Measurements from ENCODE around the gene GPR173.

The GPR173 gene

GRCh38 chrX:53028678-53029077, 19.9 kb upstream of the GPR173 start (continued):
- TF ChIP-seq ZNF311 (tag by site-specific recombination; IDR thresholded peaks at IDR 0.05; ENCODE audit: borderline replicate concordance), result no peak

- Histone ChIP-seq H3K27ac (ENCODE audit: extremely low read depth, low read depth, low read length) (no peak overlapping the region), H3K4me3 (ENCODE audit: low read depth, low read length) (no peak overlapping the region), H3K4me1 (ENCODE audit: control insufficient read depth, insufficient read depth, low read length) (no peaks in the 10 kb centered on the region), H3K9me3 (ENCODE audit: control insufficient read depth, insufficient read depth, low read depth, low read length) (no peaks in the 10 kb centered on the region), H3K36me3 (ENCODE audit: control insufficient read depth in 2 of 2, insufficient read depth in 1 of 2, low read length in 2 of 2) (no peaks in the 10 kb centered on the region)
- CTCF ChIA-PET, result no interaction called here
- no peak for TF ChIP-seq PBX3 (CRISPR knock-in tag; IDR thresholded peaks at IDR 0.05)
- POLR2A ChIA-PET, result no interaction called here
These were observed 17.2 kb upstream of the GPR173 start for GRCh38 chrX:53031380-53031779.

- ChIA-PET CTCF (interaction anchor here (0.9 kb wide), 1 partner anchor 30 kb away, joined by 3 read pairs; no protein-coding TSS in a partner anchor), POLR2A (no interaction called here)
- TF ChIP-seq OVOL3 (tag by site-specific recombination; IDR thresholded peaks at IDR 0.05) (no peak), ZBTB21 (tag by site-specific recombination; IDR thresholded peaks at IDR 0.05) (no peak), ZSCAN18 (tag by site-specific recombination; IDR thresholded peaks at IDR 0.05) (no peak), REST (tag by site-specific recombination; IDR thresholded peaks at IDR 0.05) (peak; percentile 88)
These were observed 12.4 kb upstream of the GPR173 start for GRCh38 chrX:53036149-53036548.

GRCh38 chrX:53039236-53039635, 9.4 kb upstream of the GPR173 start:
- Histone ChIP-seq H3K9me3 (ENCODE audit: control insufficient read depth, insufficient read depth, low read depth, low read length) (no peaks in the 10 kb centered on the region), H3K4me1 (ENCODE audit: control insufficient read depth, insufficient read depth, low read length) (no peaks in the 10 kb centered on the region), H3K36me3 (ENCODE audit: control insufficient read depth in 2 of 2, insufficient read depth in 1 of 2, low read length in 2 of 2) (no peaks in the 10 kb centered on the region), H3K27ac (ENCODE audit: extremely low read depth, low read depth, low read length) (no peak overlapping the region), H3K4me3 (ENCODE audit: low read depth, low read length) (no peak overlapping the region)
- TF ChIP-seq ZBTB20 (tag by site-specific recombination; IDR thresholded peaks at IDR 0.05) (no peak), ZNF354C (tag by site-specific recombination; IDR thresholded peaks at IDR 0.05; ENCODE audit: borderline replicate concordance, low read depth) (no peak), ZNF132 (tag by site-specific recombination; IDR thresholded peaks at IDR 0.05; ENCODE audit: borderline replicate concordance) (no peak), SCRT2 (tag by site-specific recombination; IDR thresholded peaks at IDR 0.05) (no peak), ZNF571 (tag by site-specific recombination; IDR thresholded peaks at IDR 0.05) (no peak), ZNF16 (tag by site-specific recombination; IDR thresholded peaks at IDR 0.05; ENCODE audit: low read depth) (no peak), ZNF600 (tag by site-specific recombination; IDR thresholded peaks at IDR 0.05) (no peak), ZNF701 (tag by site-specific recombination; IDR thresholded peaks at IDR 0.05) (no peak), ZNF18 (tag by site-specific recombination; IDR thresholded peaks at IDR 0.05) (no peak), ZNF660 (tag by site-specific recombination; IDR thresholded peaks at IDR 0.05) (no peak), ZBTB7A (tag by site-specific recombination; IDR thresholded peaks at IDR 0.05; ENCODE audit: low read depth) (no peak), ZNF302 (tag by site-specific recombination; IDR thresholded peaks at IDR 0.05; ENCODE audit: low read depth) (no peak), ZNF521 (tag by site-specific recombination; IDR thresholded peaks at IDR 0.05) (no peak), ZNF112 (tag by site-specific recombination; IDR thresholded peaks at IDR 0.05) (no peak), ZNF274 (IDR thresholded peaks at IDR 0.05; ENCODE audit: low read length) (no peak), ZNF274 (tag by site-specific recombination; IDR thresholded peaks at IDR 0.05; ENCODE audit: borderline replicate concordance) (no peak), ZNF138 (tag by site-specific recombination; IDR thresholded peaks at IDR 0.05; ENCODE audit: borderline replicate concordance) (no peak)
- ChIA-PET CTCF (no interaction called here), POLR2A (no interaction called here)

More at GRCh38 chrX:53036149-53036548, 12.4 kb upstream of the GPR173 start:
- no peaks in the 10 kb centered on the region for H3K9me3 ChIP-seq (ENCODE audit: control insufficient read depth, insufficient read depth, low read depth, low read length)
- no peaks in the 10 kb centered on the region for H3K36me3 ChIP-seq (ENCODE audit: control insufficient read depth in 2 of 2, insufficient read depth in 1 of 2, low read length in 2 of 2)
- H3K4me1 ChIP-seq (ENCODE audit: control insufficient read depth, insufficient read depth, low read length), result no peaks in the 10 kb centered on the region
- H3K27ac ChIP-seq (ENCODE audit: extremely low read depth, low read depth, low read length), result no peak overlapping the region
- H3K4me3 ChIP-seq (ENCODE audit: low read depth, low read length), result no peak overlapping the region
